ENCODE results near the gene WNT6.
A peak's percentile ranks its signal among the peaks of the same experiment; 100 is the strongest.

Gene WNT6

DNA sequence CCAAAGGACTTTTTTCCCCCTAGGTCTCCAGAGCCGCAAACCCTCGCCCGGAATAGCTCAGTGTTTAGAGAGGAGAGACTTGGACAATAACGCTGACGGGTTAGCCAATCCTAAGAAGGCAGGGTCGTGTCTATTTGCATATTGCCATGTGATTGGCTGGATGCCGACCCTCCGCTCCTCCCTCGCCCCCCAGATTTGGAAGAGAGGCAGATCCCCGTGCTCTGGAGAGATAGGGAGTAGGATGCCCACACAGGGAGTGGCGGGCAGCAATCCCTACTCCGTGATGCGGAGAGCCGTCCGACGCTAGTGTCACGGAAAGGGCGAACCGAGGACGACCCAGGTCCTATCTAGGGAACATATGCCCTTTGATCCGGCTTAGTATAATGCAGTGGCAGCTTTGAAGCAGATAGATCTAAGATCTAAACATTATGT is 1.4 kb downstream of the WNT6 start:
- no peak for TF ChIP-seq CTCF (IDR thresholded peaks at IDR 0.05; ENCODE audit: insufficient read depth, low read depth, low read length, missing control alignments)
- DNase-seq (ENCODE audit: low read depth) = peak; percentile 49
- H3K4me3 ChIP-seq (ENCODE audit: low read length) = no peak overlapping the region

DNA sequence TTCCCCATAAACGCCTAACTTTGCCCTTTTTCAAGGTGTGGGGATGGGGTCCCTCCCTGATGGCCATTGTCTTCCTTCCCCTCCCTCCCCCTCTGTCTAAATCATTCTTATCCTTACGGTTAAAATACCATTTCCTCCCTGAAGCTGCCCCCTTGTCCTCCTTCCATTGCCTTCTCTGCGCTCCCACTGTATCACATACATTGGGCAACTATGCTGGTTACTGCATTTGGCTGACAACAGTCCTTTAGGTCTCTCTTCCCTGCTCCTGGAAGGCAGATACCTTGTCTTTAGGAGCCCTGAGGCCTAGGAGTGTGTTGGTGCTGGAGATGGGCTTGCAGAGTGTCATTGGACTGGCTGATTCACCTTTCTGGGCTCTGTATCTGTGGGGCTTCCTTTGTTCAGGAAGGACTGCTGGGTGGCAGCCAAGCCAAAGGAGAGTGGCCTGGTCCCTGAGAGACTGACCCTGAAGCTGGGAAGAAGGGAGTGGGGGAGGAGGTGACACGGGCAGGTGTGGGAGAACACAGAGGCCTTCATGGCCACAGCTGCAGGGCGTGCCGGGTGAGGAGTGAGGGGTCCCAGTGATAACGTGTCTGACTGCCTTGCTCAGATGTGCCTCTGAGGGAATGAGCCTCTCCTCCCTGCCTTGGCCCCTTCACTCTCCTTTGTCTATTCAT is 2.2 kb downstream of the WNT6 start:
- DNase-seq (ENCODE audit: low read depth) = no peak
- no peak for TF ChIP-seq CTCF (IDR thresholded peaks at IDR 0.05; ENCODE audit: insufficient read depth, low read depth, low read length, missing control alignments)
- H3K4me3 ChIP-seq (ENCODE audit: low read length) = no peak overlapping the region

DNA sequence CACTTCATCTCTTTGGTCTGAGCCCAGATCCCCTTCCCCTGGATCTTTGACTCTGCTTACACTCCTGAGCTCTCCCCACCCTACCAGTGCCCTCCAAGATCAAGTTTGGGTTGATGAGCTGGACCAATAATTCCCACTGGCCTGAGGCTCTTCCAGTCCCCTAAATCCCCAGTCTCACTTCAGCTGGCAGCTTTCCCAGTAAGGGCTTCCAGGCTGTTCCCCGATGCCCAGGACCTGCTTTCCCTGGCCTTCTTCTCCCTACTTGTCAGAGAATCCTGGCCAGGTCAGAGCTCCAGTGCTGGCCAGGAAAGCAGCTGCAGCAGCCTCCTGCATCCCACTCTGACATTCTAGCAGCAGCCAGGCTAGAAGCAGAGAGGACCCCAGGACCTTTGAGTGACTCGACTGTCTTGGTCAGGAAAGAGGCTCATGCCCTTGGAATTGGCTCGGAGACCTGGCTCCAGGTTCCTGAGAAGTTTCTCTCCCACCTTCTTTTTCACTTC is 3.5 kb downstream of the WNT6 start:
- no peak for TF ChIP-seq CTCF (IDR thresholded peaks at IDR 0.05; ENCODE audit: insufficient read depth, low read depth, low read length, missing control alignments)
- no peak overlapping the region for H3K4me3 ChIP-seq (ENCODE audit: low read length)
- no peak for DNase-seq (ENCODE audit: low read depth)

- no peak overlapping the region for H3K4me3 ChIP-seq (ENCODE audit: low read length)
- no peak for TF ChIP-seq CTCF (IDR thresholded peaks at IDR 0.05; ENCODE audit: insufficient read depth, low read depth, low read length, missing control alignments)
- no peak for DNase-seq (ENCODE audit: low read depth)
These were observed 5.8 kb downstream of the WNT6 start for GRCh38 chr2:218865396-218865795.

DNA sequence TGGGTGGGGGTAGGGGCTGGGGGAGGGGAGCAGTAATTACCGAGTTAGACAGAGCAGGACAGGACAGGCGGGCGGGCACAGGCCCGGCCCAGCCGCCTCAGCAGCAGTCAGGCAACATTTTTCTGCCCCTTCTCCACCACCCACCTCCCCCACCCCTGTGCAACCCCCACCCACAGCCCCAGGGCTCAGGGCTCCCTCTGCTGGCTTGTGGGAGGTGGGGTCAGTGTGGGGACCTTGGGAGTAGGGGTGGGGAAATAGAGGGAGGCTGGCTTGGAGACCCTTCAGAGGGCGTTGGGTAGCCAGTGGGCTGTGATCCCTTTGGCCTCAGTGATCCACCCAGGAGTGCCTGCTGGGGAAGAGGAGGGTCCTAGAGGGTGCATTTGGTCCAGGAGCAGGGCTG is 6.4 kb downstream of the WNT6 start:
- no peak for TF ChIP-seq CTCF (IDR thresholded peaks at IDR 0.05; ENCODE audit: insufficient read depth, low read depth, low read length, missing control alignments)
- H3K4me3 ChIP-seq (ENCODE audit: low read length) = no peak overlapping the region
- no peak for DNase-seq (ENCODE audit: low read depth)

DNA sequence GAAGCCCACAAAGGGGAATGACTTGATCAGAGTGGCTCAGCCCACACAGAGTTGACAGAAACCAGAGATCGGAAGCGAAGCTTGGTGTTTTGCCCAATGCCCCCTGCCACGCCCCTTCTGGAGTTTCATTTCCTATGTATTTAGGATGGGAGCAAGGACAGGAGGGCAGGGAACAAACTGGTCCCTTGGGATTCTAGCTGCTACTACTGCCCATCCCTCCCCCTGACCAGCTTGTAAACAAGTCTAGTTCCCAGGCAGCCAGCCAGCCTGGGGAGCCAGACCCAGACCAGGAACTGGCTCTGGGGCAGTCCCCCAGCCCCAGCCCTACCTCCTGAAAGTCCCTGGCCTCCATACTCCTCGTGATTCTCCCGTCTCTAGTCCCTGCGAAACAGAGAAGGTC is 8.3 kb downstream of the WNT6 start:
- no peak for TF ChIP-seq CTCF (IDR thresholded peaks at IDR 0.05; ENCODE audit: insufficient read depth, low read depth, low read length, missing control alignments)
- DNase-seq (ENCODE audit: low read depth) = no peak

GRCh38 chr2:218869064-218869463 is 9.5 kb downstream of the WNT6 start:
- no peak for DNase-seq (ENCODE audit: low read depth)
- H3K4me3 ChIP-seq (ENCODE audit: low read length) = no peak overlapping the region
- no peak for TF ChIP-seq CTCF (IDR thresholded peaks at IDR 0.05; ENCODE audit: insufficient read depth, low read depth, low read length, missing control alignments)

More for the DNA sequence above, 8.3 kb downstream of the WNT6 start:
- H3K4me3 ChIP-seq (ENCODE audit: low read length) = no peak overlapping the region
